Measurements from ENCODE around the gene ERG28.
"Not testable (repeated sequence)": the region's sequence is repeated elsewhere in the genome, so short reads cannot be mapped to it uniquely, and the experiment has no call there.

Gene ERG28

GRCh38 chr14:75660630-75661498, at the start of gene ERG28, which contains the start of gene TTLL5:
Gene ERG28, minus strand, starts transcription at chr14:75660876. Its CDS starts 3,374 bp downstream, at chr14:75657502.
Gene TTLL5, plus strand, starts transcription at chr14:75661246. Its CDS starts 1,904 bp downstream, at chr14:75663150.
- DNase-seq, result peak; percentile 82

- no peak for DNase-seq
Observed at GRCh38 chr14:75709207-75709812, 48.6 kb upstream of the ERG28 start.

GRCh38 chr14:75705014-75705413, 44.3 kb upstream of the ERG28 start:
- no peak for DNase-seq

GRCh38 chr14:75703467-75703866, 42.8 kb upstream of the ERG28 start:
- DNase-seq, result no peak

- DNase-seq, result no peak
Observed at GRCh38 chr14:75702616-75703261, 42.1 kb upstream of the ERG28 start.

- DNase-seq, result no peak
Observed at GRCh38 chr14:75702122-75702521, 41.4 kb upstream of the ERG28 start.

- DNase-seq, result no peak
Observed at GRCh38 chr14:75700295-75700694, 39.6 kb upstream of the ERG28 start.

- no peak for DNase-seq
Observed at GRCh38 chr14:75699331-75699730, 38.7 kb upstream of the ERG28 start.

- no peak for DNase-seq
Observed at GRCh38 chr14:75697918-75698317, 37.2 kb upstream of the ERG28 start.

- DNase-seq, result no peak
Observed at GRCh38 chr14:75697386-75697785, 36.7 kb upstream of the ERG28 start.

- DNase-seq, result not testable (repeated sequence)
Observed at GRCh38 chr14:75695025-75695424, 34.3 kb upstream of the ERG28 start.

- DNase-seq, result no peak
Observed at GRCh38 chr14:75690010-75690409, 29.3 kb upstream of the ERG28 start.

- no peak for DNase-seq
Observed at GRCh38 chr14:75689012-75689411, 28.3 kb upstream of the ERG28 start.

- no peak for DNase-seq
Observed at GRCh38 chr14:75685910-75686309, 25.2 kb upstream of the ERG28 start.

GRCh38 chr14:75675265-75675960, 14.7 kb upstream of the ERG28 start:
- DNase-seq, result no peak

GRCh38 chr14:75673345-75674035, 12.8 kb upstream of the ERG28 start:
- DNase-seq, result no peak

GRCh38 chr14:75672605-75673192, 12.0 kb upstream of the ERG28 start:
- DNase-seq, result no peak

- no peak for DNase-seq
Observed at GRCh38 chr14:75667099-75667765, 6.6 kb upstream of the ERG28 start.

- no peak for DNase-seq
Observed at GRCh38 chr14:75662966-75663365, 2.3 kb upstream of the ERG28 start.

- DNase-seq, result no peak
Observed at GRCh38 chr14:75661499-75661814, 781 bp upstream of the ERG28 start.

- DNase-seq, result no peak
Observed at GRCh38 chr14:75660238-75660629, 442 bp downstream of the ERG28 start.

GRCh38 chr14:75658957-75659356, 1.7 kb downstream of the ERG28 start:
- no peak for DNase-seq

Data from cortex of kidney (tissue), 1 donor.